HG03196 (cell line): ENCODE results near the gene HOXB8.

Source experiments
- ATAC-seq: cut with Tn5 transposase; IDR thresholded peaks from one replicate; pipeline ENCODE4 v1.9.1; 2021; ENCODE audit not compliant: unreplicated experiment

Gene HOXB8

GRCh38 chr17:48615047-48615962, at the start of gene HOXB8:
HOXB8 (minus strand) TSS chr17:48615292; CDS start chr17:48614704, 588 bp downstream.
- no peak for ATAC-seq

GRCh38 chr17:48663134-48663924, 48.2 kb upstream of the HOXB8 start:
- ATAC-seq, result no peak

GRCh38 chr17:48655913-48656312, 40.8 kb upstream of the HOXB8 start:
- no peak for ATAC-seq

- no peak for ATAC-seq
These were observed 34.6 kb upstream of the HOXB8 start for GRCh38 chr17:48649741-48650140.

GRCh38 chr17:48647963-48648245, 32.8 kb upstream of the HOXB8 start:
- ATAC-seq, result no peak

GRCh38 chr17:48647103-48647962, 32.2 kb upstream of the HOXB8 start:
- ATAC-seq, result no peak

GRCh38 chr17:48646183-48647102, 31.4 kb upstream of the HOXB8 start:
- no peak for ATAC-seq

GRCh38 chr17:48645639-48646182, 30.6 kb upstream of the HOXB8 start:
- no peak for ATAC-seq

GRCh38 chr17:48644910-48645557, 29.9 kb upstream of the HOXB8 start:
- ATAC-seq, result no peak

- ATAC-seq, result no peak
These were observed 29.1 kb upstream of the HOXB8 start for GRCh38 chr17:48644159-48644558.

GRCh38 chr17:48643697-48644012, 28.6 kb upstream of the HOXB8 start:
- ATAC-seq, result no peak

- ATAC-seq, result no peak
These were observed 28.0 kb upstream of the HOXB8 start for GRCh38 chr17:48642843-48643696.

- ATAC-seq, result no peak
These were observed 27.2 kb upstream of the HOXB8 start for GRCh38 chr17:48642059-48642842.

GRCh38 chr17:48641541-48642058, 26.5 kb upstream of the HOXB8 start:
- no peak for ATAC-seq

GRCh38 chr17:48640858-48641180, 25.7 kb upstream of the HOXB8 start:
- ATAC-seq, result no peak

- no peak for ATAC-seq
These were observed 25.1 kb upstream of the HOXB8 start for GRCh38 chr17:48639982-48640857.

GRCh38 chr17:48639136-48639535, 24.0 kb upstream of the HOXB8 start:
- no peak for ATAC-seq
